Measurements from ENCODE around the gene TMEM141. TPM values are rescaled to one million over a fixed set of nuclear protein-coding genes. Genes with fewer than 3 reads are reported as not detected.

The TMEM141 gene
- total and polyA plus RNA-seq, 11 donors: 45.6 to 122 (median 66.9) TPM

DNA sequence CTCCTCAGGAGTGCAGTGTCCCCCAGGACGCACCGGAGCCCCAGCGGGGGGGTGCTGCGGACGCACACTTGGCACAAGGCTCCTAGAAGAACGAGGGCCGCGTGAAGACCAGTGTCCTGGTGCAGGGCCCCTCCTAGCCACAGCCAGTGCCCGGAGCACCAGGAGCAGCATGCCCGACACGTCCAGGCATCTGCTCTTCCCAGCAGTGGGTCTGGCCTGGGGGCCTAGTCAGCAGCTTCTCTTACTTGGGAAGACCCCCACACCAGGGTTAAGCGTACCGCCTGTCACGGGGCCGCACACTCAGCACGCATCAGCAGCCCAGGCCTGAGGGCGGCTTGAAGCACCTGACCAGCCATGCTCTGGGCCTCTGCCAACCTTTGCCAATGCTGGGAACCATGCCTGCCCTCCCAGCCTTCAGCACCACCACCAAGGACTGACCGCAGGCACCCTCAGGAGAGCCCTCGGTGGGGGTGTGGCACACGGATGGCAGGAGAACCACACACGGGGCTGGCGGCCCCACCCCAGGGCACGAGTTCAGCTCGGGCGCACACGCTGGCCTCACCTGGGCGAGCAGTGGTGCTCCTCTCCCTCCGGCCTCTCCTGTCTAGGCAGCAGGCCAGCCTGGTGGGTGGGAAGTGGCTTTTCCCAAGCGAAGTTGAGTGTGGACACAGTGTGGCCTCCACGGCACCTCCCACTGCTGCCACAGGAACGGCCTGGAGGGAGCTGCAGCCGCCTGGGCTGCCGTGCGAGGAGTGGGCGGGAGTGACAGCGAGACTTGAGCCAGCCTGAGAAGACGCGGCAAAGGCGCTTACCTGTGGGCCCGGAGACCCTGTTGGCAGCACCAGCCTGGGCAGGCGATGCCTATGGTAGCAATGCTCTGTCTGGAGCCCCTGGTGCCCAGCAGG lies 39.1 kb downstream of the TMEM141 start:
- Histone ChIP-seq H3K27me3 (no peaks in the 10 kb centered on the region), H3K4me3 (no peak overlapping the region), H3K36me3 (peaks cover 0 to 81% (median 66%) of the 10 kb centered on the region in 9 donors), H3K27ac (no peak overlapping the region), H3K4me1 (peaks cover 0 to 6% (median 0%) of the 10 kb centered on the region in 12 donors), H3K9me3 (no peaks in the 10 kb centered on the region)
- intact Hi-C loops (cut with DNase I): loop anchor here in 1 of 10 donors (5.0 kb wide), 1 partner anchor 187 kb away; no protein-coding TSS in a partner anchor
- TF ChIP-seq, protein P1, sequence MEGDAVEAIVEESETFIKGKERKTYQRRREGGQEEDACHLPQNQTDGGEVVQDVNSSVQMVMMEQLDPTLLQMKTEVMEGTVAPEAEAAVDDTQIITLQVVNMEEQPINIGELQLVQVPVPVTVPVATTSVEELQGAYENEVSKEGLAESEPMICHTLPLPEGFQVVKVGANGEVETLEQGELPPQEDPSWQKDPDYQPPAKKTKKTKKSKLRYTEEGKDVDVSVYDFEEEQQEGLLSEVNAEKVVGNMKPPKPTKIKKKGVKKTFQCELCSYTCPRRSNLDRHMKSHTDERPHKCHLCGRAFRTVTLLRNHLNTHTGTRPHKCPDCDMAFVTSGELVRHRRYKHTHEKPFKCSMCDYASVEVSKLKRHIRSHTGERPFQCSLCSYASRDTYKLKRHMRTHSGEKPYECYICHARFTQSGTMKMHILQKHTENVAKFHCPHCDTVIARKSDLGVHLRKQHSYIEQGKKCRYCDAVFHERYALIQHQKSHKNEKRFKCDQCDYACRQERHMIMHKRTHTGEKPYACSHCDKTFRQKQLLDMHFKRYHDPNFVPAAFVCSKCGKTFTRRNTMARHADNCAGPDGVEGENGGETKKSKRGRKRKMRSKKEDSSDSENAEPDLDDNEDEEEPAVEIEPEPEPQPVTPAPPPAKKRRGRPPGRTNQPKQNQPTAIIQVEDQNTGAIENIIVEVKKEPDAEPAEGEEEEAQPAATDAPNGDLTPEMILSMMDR (IDR thresholded peaks at IDR 0.05): no peak
- no peak for TF ChIP-seq POLR2A (IDR thresholded peaks at IDR 0.05)
- peak in 3 of 4 donors; percentile 14 to 34 (median 31) for ATAC-seq
- DNase-seq: peak in 3 of 5 donors; percentile 16 to 54 (median 49)
- 80 to 90% (median 88%) methylated on average over 30 to 41 of the region's 41 CpGs for WGBS, 4 donors

DNA sequence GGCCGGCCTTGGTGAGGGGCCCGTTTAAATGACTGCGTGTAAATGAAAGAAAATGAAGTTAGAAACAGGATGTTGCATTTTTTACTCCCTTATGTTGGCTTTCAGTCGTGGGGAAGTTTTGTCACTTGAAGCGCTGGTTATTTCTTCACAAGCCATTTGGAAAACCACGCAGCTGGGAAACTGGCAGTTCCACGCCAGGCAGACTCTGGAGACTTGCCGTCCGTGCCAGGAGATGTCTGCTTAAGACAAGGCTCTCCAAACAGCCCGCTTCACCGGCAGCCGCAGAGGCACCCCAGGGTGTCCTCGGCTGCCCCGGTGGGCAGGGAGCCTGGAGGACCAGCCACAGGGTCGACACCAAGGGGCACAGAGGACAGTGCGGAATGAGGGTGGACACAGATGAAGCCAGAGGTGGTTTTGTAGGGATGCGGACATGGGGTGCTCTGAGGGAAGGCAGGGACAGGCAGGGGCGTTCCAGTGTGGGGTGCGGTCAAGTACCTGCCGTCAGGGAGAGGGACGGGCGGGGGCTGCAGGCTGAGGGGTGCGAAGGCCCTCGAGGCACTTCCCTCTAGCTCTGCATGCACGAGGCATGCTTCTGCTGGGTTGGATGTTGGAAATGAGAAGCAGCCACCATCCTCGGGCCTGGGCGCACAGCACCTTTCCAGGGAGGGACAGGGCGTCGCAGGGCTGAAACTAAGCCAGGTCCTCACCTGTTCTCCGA lies 40.0 kb downstream of the TMEM141 start:
- no peak overlapping the region for H3K4me3 ChIP-seq
- H3K36me3 ChIP-seq: peaks cover 0 to 80% (median 60%) of the 10 kb centered on the region in 9 donors
- H3K4me1 ChIP-seq: peaks cover 0 to 6% (median 0%) of the 10 kb centered on the region in 12 donors
- no peak for ATAC-seq
- WGBS, 4 donors: 88 to 93% (median 90%) methylated on average over 26 to 30 of the region's 30 CpGs
- H3K9me3 ChIP-seq: no peaks in the 10 kb centered on the region
- no peaks in the 10 kb centered on the region for H3K27me3 ChIP-seq
- no peak for TF ChIP-seq POLR2A (IDR thresholded peaks at IDR 0.05)
- TF ChIP-seq, protein P1 (IDR thresholded peaks at IDR 0.05): no peak
- intact Hi-C loops (cut with DNase I): no loop called here
- H3K27ac ChIP-seq: no peak overlapping the region
- peak in 2 of 5 donors; percentile 19 to 53 for DNase-seq

DNA sequence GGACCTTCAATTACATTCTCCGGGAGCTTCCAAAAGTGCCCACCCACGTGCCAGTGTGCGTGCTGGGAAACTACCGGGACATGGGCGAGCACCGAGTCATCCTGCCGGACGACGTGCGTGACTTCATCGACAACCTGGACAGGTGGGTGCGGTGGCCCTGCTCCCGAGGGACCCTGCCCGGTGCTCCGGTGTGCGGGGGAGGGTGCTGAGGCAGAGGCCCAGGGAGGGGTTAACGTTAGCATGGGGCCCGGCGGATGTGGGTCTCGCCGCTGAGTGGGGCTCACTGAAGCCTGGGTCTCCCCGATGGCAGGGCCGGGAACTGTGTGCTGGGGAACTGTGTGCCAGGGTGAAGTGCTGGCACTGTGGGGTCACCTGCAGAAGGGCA lies 40.6 kb downstream of the TMEM141 start:
- 92 to 95% (median 93%) methylated on average over 22 to 23 of the region's 23 CpGs for WGBS, 4 donors
- intact Hi-C loops (cut with DNase I): no loop called here
- peaks cover 0 to 81% (median 55%) of the 10 kb centered on the region in 9 donors for H3K36me3 ChIP-seq

More for the DNA sequence above, 40.6 kb downstream of the TMEM141 start:
- DNase-seq (peak in 3 of 5 donors; percentile 15 to 56 (median 22)), ATAC-seq (no peak)
- Histone ChIP-seq H3K27ac (no peak overlapping the region), H3K27me3 (no peaks in the 10 kb centered on the region), H3K9me3 (no peaks in the 10 kb centered on the region), H3K4me1 (peaks cover 0 to 6% (median 0%) of the 10 kb centered on the region in 12 donors), H3K4me3 (no peak overlapping the region)
- TF ChIP-seq, protein P1 (IDR thresholded peaks at IDR 0.05): no peak
- TF ChIP-seq POLR2A (IDR thresholded peaks at IDR 0.05): no peak

Data from heart left ventricle (tissue), 16 donors.